NCI-H1105 treated with DMSO at 0.1 percent for 48 hours (cell line): Measurements from ENCODE around the gene TANGO6.
"Not testable (repeated sequence)": the region's sequence is repeated elsewhere in the genome, so short reads cannot be mapped to it uniquely, and the experiment has no call there.

Source experiments
- DNase-seq: peaks from one replicate; lab custom pipeline; 2025; lab: John Stamatoyannopoulos, UW

TANGO6 gene

DNA sequence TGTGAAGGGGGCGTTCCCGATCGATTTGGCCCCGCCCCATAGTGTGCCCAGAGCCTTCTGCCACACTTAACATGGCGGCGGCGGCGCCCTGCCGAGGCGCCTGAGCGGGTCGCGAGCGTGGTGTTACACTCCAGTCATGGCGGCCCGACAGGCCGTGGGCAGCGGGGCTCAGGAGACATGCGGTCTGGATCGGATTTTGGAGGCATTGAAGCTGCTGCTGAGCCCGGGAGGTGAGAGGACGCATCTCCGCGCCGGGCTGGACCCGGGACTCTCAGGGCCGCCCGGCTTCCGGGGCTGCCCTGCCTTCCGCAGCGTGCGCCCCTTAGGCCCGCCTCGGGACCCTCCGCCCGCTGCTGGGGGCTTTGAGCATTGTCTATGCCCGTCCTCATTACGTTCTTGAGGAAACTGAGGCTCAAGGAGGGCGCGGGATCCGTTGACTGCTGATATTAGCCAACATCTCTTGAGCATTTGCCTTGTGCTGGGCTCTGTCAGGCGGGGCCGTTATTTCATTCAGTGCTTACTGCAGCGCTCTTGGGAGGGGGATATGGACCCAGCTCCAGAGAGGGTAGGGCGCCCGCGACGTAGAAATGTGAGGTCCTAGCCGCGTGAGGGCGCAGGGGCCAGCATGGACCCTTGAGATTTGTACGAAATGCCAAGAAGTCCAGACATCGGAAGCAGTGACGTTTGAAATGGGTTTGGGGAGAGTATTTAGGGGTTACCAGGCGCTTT, at the start of gene TANGO6:
TANGO6 (plus strand) TSS at position 50 of the 729 bp plus-strand sequence; CDS start at position 137, 87 bp downstream.
- DNase-seq, result peak; percentile 72

- DNase-seq, result peak; percentile 72
Observed at GRCh38 chr16:68798398-68798797, 44.9 kb upstream of the TANGO6 start.

DNA sequence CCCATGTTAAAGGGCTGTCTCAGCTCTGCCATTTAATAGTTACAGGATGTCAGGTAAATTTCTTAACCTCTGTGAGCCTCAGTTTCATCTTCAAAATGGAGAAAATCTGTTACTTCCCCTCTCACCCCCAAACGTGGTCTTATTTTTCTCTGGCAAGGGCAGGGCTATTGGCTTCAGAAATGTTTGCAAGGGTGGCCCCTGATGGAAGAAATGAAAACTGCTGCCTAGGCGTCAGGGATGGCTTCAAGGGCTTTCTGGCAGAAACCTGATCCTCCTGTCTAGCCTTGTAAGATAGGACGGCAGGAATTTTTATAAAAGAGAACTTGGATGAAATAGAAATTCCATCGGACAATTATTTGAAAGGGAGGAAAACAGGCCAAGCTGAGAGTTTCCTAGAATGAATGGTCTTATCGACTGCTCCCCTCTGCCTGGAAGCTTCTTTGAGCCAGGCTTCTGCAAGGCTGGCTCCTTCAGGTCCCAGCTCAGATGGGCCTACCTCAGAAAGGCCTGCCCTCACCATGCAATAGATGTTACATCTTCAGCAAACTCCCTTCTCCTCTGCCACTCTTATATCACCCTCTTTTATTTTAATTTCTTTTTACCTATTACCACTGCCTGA, 43.0 kb upstream of the TANGO6 start:
- DNase-seq, result peak; percentile 58

GRCh38 chr16:68802190-68802589, 41.1 kb upstream of the TANGO6 start:
- DNase-seq, result no peak

DNA sequence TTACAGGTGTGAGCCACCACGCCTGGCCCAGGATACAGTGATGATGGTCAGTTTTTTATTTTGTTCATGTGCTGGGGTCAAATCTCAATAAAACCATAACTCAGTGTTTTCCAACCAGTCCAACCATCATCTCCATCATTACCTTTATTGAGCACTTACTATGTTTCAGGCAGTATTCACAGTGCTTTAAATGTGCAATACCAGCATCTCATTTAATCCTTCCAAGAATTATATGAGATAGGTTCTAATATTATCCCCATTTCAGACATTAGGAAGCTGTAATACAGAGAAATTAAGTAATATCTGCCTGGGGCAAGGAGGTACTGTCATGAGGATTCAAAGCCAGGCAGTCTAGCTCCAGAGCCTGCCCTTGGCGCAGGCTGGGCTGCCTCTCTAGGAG, 36.9 kb upstream of the TANGO6 start:
- no peak for DNase-seq

GRCh38 chr16:68806981-68807380, 36.4 kb upstream of the TANGO6 start:
- DNase-seq, result no peak

DNA sequence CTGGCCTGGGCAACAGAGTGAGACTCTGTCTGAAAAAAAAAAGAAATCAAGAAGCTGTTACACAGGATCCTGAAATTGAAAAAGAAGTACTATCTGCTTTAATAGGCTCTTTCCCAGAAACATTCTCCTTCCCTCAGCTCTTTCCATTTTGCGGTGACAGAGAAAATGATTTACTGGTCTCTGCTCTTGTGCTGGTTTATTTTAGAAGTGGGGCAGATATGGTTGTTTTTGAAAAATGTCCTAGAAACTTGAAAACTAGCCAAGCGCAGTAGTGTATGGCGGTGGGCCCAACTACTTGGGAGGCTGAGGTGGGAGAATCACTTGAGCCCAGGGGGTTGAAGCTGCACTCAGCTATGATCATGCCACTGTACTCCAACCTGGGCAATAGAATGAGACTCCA, 28.8 kb upstream of the TANGO6 start:
- DNase-seq, result no peak

GRCh38 chr16:68823401-68824135, 19.8 kb upstream of the TANGO6 start:
- no peak for DNase-seq

DNA sequence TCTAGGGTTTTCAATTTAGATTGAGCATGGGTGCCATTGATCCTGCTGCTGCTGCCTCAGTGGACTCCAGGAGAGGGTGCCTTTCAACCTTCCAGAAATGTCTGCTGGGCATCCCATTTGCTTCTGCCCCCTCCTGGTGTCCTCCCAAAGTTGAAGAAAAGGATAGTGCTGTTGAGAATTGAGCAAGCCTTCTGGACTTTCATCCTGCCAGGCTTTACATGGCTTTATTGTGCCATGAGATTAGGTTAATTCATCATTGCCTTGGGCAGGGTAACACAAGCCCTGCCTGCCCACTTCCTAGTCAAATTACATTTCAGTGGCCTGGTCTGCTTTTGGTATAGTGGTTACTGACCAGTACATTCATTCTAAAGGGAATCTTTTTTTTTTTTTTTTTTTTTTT, 17.9 kb upstream of the TANGO6 start:
- no peak for DNase-seq

DNA sequence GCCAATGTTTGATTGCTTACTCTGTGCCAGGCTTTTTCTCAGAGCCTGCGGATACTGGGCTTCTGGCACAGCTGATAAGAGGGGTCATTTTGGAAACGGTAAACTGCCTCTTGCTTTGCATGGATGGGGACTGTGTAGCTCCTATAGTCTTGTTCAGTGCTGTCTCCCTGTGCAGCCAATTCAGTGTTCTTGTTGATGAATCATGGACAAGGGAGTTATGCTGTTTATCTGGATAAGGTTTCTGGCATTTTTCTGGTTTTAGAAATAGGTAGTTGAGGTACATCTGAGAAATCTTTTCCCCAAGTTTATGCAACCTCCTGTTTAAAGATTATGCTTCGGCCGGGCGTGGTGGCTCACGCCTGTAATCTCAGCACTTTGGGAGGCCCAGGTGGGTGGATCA, 16.7 kb upstream of the TANGO6 start:
- DNase-seq, result no peak

GRCh38 chr16:68833251-68833650, 10.1 kb upstream of the TANGO6 start:
- DNase-seq, result no peak

DNA sequence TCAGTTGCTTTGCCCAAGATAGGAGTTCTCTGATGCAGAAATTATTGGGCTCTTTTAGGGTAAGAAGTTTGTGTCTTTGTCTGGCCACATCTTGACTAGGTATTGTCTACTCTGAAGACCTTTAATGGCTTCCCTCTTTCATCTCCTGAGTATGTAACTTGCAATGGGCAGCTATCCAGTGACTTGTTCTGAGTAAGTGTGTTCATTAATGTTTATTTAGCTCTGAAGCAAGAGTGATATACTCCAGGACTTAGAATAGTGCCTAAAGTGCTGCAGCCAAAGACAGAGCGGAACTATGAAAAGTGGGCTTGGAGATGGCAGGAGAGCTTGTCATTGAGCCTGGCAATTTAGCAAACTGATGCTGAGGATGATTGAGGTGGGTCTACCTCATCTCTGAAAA, 8.8 kb upstream of the TANGO6 start:
- no peak for DNase-seq

DNA sequence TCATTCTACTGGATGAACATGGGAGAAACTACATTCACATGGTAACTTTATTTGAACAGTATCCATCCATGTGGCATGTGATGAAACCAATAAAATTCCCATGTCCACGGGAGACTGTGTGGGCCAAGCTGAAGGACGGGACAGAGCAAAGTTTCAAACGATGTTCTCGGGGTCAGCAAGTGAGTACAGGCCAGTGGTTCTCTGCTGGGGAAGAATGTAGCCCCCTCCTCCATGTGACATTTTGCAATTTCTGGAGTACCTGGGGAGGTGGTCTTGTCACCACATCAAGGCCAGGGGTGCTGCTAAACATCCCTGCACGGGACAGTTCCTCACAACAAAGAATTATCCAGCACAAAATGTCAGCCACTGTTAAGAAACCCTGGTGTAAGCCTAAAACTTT, 7.4 kb upstream of the TANGO6 start:
- DNase-seq, result no peak

GRCh38 chr16:68839831-68840230, 3.5 kb upstream of the TANGO6 start:
- DNase-seq, result no peak

GRCh38 chr16:68842964-68843481, 308 bp upstream of the TANGO6 start:
- not testable (repeated sequence) for DNase-seq

- no peak for DNase-seq
Observed at GRCh38 chr16:68844211-68844564, 857 bp downstream of the TANGO6 start.

DNA sequence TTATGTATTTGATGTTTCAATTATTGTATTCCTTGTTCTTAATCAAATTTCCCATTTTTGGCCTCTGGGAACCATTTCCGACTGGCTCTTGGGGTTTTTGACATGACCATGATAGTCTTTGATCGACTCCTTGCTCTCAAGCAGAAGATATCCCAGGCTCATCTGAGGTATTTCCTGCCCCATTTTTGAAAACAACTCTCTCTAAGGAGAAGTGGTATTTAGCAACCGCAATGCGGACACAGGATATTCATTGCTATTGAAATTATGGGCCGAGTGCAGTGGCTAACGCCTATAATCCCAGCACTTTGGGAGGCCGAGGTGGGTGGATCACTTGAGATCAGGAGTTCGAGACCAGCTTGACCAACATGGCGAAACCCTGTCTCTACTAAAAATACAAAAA, 5.5 kb downstream of the TANGO6 start:
- DNase-seq, result no peak

DNA sequence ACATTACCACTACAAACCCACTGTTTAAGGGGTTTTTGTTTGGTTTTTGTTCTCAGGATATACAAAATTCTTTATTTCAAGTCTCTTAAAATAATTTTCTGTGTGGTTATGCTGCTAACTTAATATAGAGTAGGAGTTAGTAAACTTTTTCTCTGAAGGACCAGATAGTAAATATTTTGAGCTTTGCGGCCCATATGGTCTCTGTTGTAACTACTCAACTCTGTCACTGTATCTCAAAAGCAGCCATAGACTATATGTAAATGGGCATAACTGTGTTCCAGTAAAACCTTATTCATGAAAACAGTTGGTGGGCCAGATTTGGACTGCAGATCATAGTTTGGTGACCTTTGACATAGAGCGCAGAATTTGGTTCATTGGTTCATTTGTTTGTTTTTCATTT, 7.2 kb downstream of the TANGO6 start:
- no peak for DNase-seq

GRCh38 chr16:68851601-68852000, 8.3 kb downstream of the TANGO6 start:
- no peak for DNase-seq

- DNase-seq, result no peak
Observed at GRCh38 chr16:68857479-68857878, 14.1 kb downstream of the TANGO6 start.

GRCh38 chr16:68859828-68860227, 16.5 kb downstream of the TANGO6 start:
- no peak for DNase-seq

GRCh38 chr16:68860978-68861892, 17.9 kb downstream of the TANGO6 start:
- no peak for DNase-seq
